HEK293 (cell line): Measurements from ENCODE around the gene FBXW5.

Experiments used
- CTCF ChIA-PET: fragments of 350-600 bp; formaldehyde crosslinking; extraction: SDS; loops from one replicate; lab custom pipeline; 2021; ENCODE audit warnings: antibody characterized with exemption; lab: Yijun Ruan, JAX
- POLR2A ChIA-PET: fragments of 300-600 bp; formaldehyde crosslinking; extraction: SDS; loops from one replicate; lab custom pipeline; 2020; ENCODE audit warnings: antibody characterized with exemption, inconsistent platforms; lab: Yijun Ruan, JAX
- H3K27ac ChIP-seq: fragments of 200-500 bp; sonication (Bioruptor generic); 2 replicates; pipeline ENCODE4 v1.5.1; 2014; ENCODE audit warnings: low read depth, low read length, control low read depth, inconsistent platforms; ENCODE audit errors: extremely low read depth
- H3K36me3 ChIP-seq, 2 experiments: fragments of 200-500 bp in 1 of 2; sonication (Bioruptor generic) in 1 of 2; 1 replicate in 1 of 2; 2 replicates in 1 of 2; pipeline ENCODE4 v1.5.1; 2014 to 2017; ENCODE audit warnings: inconsistent platforms in 2 of 2, low read length in 2 of 2; ENCODE audit not compliant: control insufficient read depth in 2 of 2, insufficient read depth in 1 of 2
- H3K4me1 ChIP-seq: fragments of 200-500 bp; sonication (Bioruptor generic); 2 replicates; pipeline ENCODE4 v1.5.1; 2014; ENCODE audit warnings: mild to moderate bottlenecking, low read length, inconsistent platforms; ENCODE audit not compliant: control insufficient read depth, insufficient read depth
- H3K4me3 ChIP-seq: 2 replicates; pipeline ENCODE4 v1.5.1; 2011; ENCODE audit warnings: low read depth, mild to moderate bottlenecking, control low read depth, low read length, moderate library complexity
- H3K9me3 ChIP-seq: fragments of 200-500 bp; sonication (Bioruptor generic); 2 replicates; pipeline ENCODE4 v1.5.1; 2014; ENCODE audit warnings: low read depth, low read length, inconsistent platforms; ENCODE audit not compliant: control insufficient read depth, insufficient read depth
- BCL11A ChIP-seq: fragments of 450-650 bp; formaldehyde crosslinking; IDR thresholded peaks from 2 replicates; pipeline ENCODE4 v1.5.1; 2016; ENCODE audit warnings: low read depth, missing biosample characterization, missing genetic modification characterization
- EGR2 ChIP-seq: fragments of 450-650 bp; formaldehyde crosslinking; IDR thresholded peaks from 2 replicates; pipeline ENCODE4 v1.5.1; 2016; ENCODE audit warnings: low read depth, missing biosample characterization, missing genetic modification characterization
- GLIS1 ChIP-seq: fragments of 450-650 bp; formaldehyde crosslinking; IDR thresholded peaks from 2 replicates; pipeline ENCODE4 v1.5.1; 2016; ENCODE audit warnings: missing biosample characterization, missing genetic modification characterization
- IKZF3 ChIP-seq: fragments of 450-650 bp; IDR thresholded peaks from 2 replicates; pipeline ENCODE4 v1.5.0; 2018; ENCODE audit warnings: missing biosample characterization, mild to moderate bottlenecking, missing genetic modification characterization, moderate library complexity
- KLF16 ChIP-seq: fragments of 450-650 bp; formaldehyde crosslinking; IDR thresholded peaks from 2 replicates; pipeline ENCODE4 v1.5.1; 2017; ENCODE audit warnings: missing biosample characterization, missing genetic modification characterization
- SETDB1 ChIP-seq: IDR thresholded peaks from one replicate; pipeline ENCODE4 v1.6.1; 2017; ENCODE audit warnings: mild to moderate bottlenecking, low read length, moderate library complexity, mixed read lengths; ENCODE audit not compliant: insufficient read length
- TCF7L2 ChIP-seq: IDR thresholded peaks from 2 replicates; pipeline ENCODE4 v1.6.1; 2011; ENCODE audit warnings: low read depth, mild to moderate bottlenecking, inconsistent platforms, low read length, moderate library complexity, borderline replicate concordance
- YY2 ChIP-seq: fragments of 450-650 bp; formaldehyde crosslinking; IDR thresholded peaks from 2 replicates; pipeline ENCODE4 v1.5.1; 2016; ENCODE audit warnings: missing biosample characterization, missing genetic modification characterization
- ZBTB20 ChIP-seq: fragments of 450-650 bp; formaldehyde crosslinking; IDR thresholded peaks from 2 replicates; pipeline ENCODE4 v1.5.1; 2016; ENCODE audit warnings: missing biosample characterization, missing genetic modification characterization
- ZFHX2 ChIP-seq: fragments of 450-650 bp; formaldehyde crosslinking; conservative IDR thresholded peaks from 2 replicates; pipeline ENCODE4 v1.5.1; 2016; ENCODE audit warnings: missing biosample characterization, missing genetic modification characterization
- ZFP69B ChIP-seq: fragments of 450-650 bp; formaldehyde crosslinking; IDR thresholded peaks from 2 replicates; pipeline ENCODE4 v1.5.1; 2016; ENCODE audit warnings: missing biosample characterization, missing genetic modification characterization
- ZNF221 ChIP-seq: fragments of 450-650 bp; formaldehyde crosslinking; IDR thresholded peaks from 2 replicates; pipeline ENCODE4 v1.5.1; 2017; ENCODE audit warnings: missing biosample characterization, missing genetic modification characterization, borderline replicate concordance
- ZNF223 ChIP-seq: fragments of 450-650 bp; formaldehyde crosslinking; IDR thresholded peaks from 2 replicates; pipeline ENCODE4 v1.5.1; 2016; ENCODE audit warnings: missing biosample characterization, missing genetic modification characterization
- ZNF366 ChIP-seq: fragments of 450-650 bp; formaldehyde crosslinking; conservative IDR thresholded peaks from 2 replicates; pipeline ENCODE4 v1.5.1; 2016; ENCODE audit warnings: missing biosample characterization, missing genetic modification characterization
- ZNF549 ChIP-seq: fragments of 450-650 bp; IDR thresholded peaks from 2 replicates; pipeline ENCODE4 v1.5.1; 2018; ENCODE audit warnings: missing biosample characterization, missing genetic modification characterization, mild to moderate bottlenecking, inconsistent platforms, moderate library complexity
- ZNF558 ChIP-seq: fragments of 450-650 bp; formaldehyde crosslinking; IDR thresholded peaks from 2 replicates; pipeline ENCODE4 v1.5.1; 2016; ENCODE audit warnings: missing biosample characterization, missing genetic modification characterization
- ZNF560 ChIP-seq: fragments of 450-650 bp; formaldehyde crosslinking; IDR thresholded peaks from 2 replicates; pipeline ENCODE4 v1.5.1; 2017; ENCODE audit warnings: missing biosample characterization, missing genetic modification characterization, borderline replicate concordance
- ZNF660 ChIP-seq: fragments of 450-650 bp; IDR thresholded peaks from 2 replicates; pipeline ENCODE4 v1.5.1; 2018; ENCODE audit warnings: missing biosample characterization, mild to moderate bottlenecking, missing genetic modification characterization
- ZNF830 ChIP-seq: fragments of 450-650 bp; IDR thresholded peaks from 2 replicates; pipeline ENCODE4 v1.5.0; 2018; ENCODE audit warnings: missing biosample characterization, missing genetic modification characterization, low read depth, mild to moderate bottlenecking, moderate library complexity
- ZSCAN4 ChIP-seq: fragments of 450-650 bp; formaldehyde crosslinking; IDR thresholded peaks from 2 replicates; pipeline ENCODE4 v1.5.1; 2017; ENCODE audit warnings: missing biosample characterization, missing genetic modification characterization
- TF ChIP-seq, protein P1 (sequence below): fragments of 450-650 bp; IDR thresholded peaks from 2 replicates; pipeline ENCODE4 v1.5.1; 2018; ENCODE audit warnings: missing biosample characterization, mild to moderate bottlenecking, missing genetic modification characterization
- TF ChIP-seq, protein P2 (sequence below): fragments of 450-650 bp; formaldehyde crosslinking; IDR thresholded peaks from 2 replicates; pipeline ENCODE4 v1.5.1; 2016; ENCODE audit warnings: missing biosample characterization, missing genetic modification characterization
- TF ChIP-seq, protein P3 (sequence below): sonication (generic); formaldehyde crosslinking; IDR thresholded peaks from 2 replicates; pipeline ENCODE4 v1.8.1; 2022; ENCODE audit warnings: mild to moderate bottlenecking, moderate library complexity, missing genetic modification reagents

Gene FBXW5

DNA sequence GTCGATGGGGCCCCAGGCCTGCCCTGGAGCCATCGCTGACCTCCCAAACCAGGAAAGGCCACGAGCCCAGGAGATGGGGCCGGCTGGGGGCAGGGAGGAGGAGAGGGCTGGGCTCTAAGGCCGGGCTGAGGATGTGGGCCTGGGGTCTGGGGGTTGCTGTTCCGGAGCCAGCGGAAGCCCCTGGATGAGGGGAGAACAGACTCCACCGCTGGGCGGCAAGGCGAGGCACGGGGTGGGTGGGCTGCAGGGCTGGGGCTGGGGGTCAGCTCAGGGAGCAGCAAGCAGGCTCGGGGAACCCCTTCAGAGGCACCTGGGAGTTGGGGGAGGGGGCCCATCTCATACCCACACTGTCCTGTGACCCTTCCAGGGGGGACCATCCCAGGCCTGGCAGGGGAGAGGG is 19.2 kb upstream of the FBXW5 start (continued):
- TF ChIP-seq, protein P1, sequence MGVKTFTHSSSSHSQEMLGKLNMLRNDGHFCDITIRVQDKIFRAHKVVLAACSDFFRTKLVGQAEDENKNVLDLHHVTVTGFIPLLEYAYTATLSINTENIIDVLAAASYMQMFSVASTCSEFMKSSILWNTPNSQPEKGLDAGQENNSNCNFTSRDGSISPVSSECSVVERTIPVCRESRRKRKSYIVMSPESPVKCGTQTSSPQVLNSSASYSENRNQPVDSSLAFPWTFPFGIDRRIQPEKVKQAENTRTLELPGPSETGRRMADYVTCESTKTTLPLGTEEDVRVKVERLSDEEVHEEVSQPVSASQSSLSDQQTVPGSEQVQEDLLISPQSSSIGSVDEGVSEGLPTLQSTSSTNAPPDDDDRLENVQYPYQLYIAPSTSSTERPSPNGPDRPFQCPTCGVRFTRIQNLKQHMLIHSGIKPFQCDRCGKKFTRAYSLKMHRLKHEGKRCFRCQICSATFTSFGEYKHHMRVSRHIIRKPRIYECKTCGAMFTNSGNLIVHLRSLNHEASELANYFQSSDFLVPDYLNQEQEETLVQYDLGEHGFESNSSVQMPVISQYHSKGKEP (tag by site-specific recombination): no peak
- TF ChIP-seq, protein P2, sequence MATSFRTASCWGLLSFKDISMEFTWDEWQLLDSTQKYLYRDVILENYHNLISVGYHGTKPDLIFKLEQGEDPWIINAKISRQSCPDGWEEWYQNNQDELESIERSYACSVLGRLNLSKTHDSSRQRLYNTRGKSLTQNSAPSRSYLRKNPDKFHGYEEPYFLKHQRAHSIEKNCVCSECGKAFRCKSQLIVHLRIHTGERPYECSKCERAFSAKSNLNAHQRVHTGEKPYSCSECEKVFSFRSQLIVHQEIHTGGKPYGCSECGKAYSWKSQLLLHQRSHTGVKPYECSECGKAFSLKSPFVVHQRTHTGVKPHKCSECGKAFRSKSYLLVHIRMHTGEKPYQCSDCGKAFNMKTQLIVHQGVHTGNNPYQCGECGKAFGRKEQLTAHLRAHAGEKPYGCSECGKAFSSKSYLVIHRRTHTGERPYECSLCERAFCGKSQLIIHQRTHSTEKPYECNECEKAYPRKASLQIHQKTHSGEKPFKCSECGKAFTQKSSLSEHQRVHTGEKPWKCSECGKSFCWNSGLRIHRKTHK: no peak

DNA sequence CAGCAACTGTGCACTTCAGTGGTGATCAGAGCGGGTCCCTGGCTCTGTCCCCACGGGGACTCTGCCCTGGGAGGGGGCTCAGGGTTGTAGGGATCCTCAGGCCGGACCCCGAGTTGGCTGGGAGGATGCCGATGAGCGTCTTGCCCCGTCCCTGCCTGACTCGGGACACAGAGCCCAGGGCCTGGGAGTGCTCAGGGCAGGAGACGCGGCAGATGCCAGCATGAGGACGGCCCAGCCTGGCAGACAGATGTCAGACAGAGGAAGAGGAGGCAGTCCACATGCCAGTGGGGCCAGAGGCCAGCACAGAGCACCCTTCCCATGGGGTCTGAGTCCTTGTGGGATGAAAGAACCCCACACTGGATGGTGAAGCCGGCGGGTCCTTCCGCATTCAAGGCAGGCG is 18.8 kb upstream of the FBXW5 start:
- CTCF ChIA-PET: interaction anchor here (1.0 to 2.1 kb wide), 2 partner anchors 16 to 180 kb away, joined by 3 to 9 read pairs; no protein-coding TSS in a partner anchor
- H3K4me1 ChIP-seq: no peaks in the 10 kb centered on the region
- no peaks in the 10 kb centered on the region for H3K36me3 ChIP-seq
- POLR2A ChIA-PET: no interaction called here
- peak; percentile 52 for TF ChIP-seq ZBTB20
- 0 out of 2 replicates have a peak, but pooled peaks have one; percentile 0 for TF ChIP-seq ZFP69B (tag by site-specific recombination)
- TF ChIP-seq IKZF3 (tag by site-specific recombination): no peak
- no peak for TF ChIP-seq BCL11A (tag by site-specific recombination)
- no peak overlapping the region for H3K27ac ChIP-seq
- no peak overlapping the region for H3K4me3 ChIP-seq
- H3K9me3 ChIP-seq: no peaks in the 10 kb centered on the region

DNA sequence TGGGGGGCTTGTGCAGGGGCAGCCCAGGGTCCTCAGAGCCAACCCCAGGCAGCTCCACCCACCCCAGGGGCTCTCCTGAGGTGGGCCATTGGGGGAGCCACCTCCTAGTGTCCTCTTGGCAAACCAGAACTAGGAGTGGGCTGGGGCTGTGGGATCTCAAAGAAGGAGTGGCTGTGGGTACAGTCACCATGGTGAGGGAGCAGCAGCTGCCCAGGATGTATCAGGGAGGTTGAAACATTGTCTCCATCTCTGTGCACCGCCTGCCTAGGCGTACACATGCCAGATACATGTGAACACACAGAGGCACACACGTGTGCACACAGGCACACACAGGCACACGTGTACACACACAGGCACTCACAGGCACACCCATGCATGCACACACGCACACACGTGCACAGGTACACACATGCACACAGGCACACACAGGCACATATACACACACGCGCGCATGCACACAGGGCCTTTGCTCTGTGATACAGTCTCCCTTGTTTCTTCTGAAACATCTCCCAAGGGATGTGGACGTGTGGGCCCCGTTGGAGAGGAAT is 18.2 kb upstream of the FBXW5 start:
- POLR2A ChIA-PET: no interaction called here
- no peaks in the 10 kb centered on the region for H3K4me1 ChIP-seq
- no peaks in the 10 kb centered on the region for H3K36me3 ChIP-seq
- H3K9me3 ChIP-seq: no peaks in the 10 kb centered on the region
- CTCF ChIA-PET: interaction anchor here (0.7 to 2.1 kb wide), 3 partner anchors 15 to 180 kb away, joined by 3 to 9 read pairs (median 3); no protein-coding TSS in a partner anchor
- no peak overlapping the region for H3K27ac ChIP-seq
- peak; percentile 48; the same call in 1 of the 2 replicates for TF ChIP-seq ZFP69B (tag by site-specific recombination)
- 0 out of 2 replicates have a peak, but pooled peaks have one; percentile 7 for TF ChIP-seq ZFHX2 (tag by site-specific recombination)
- TF ChIP-seq EGR2 (tag by site-specific recombination): 0 out of 2 replicates have a peak, but pooled peaks have one; percentile 9
- TF ChIP-seq SETDB1: no peak
- peak; percentile 94 for TF ChIP-seq ZSCAN4 (tag by site-specific recombination)
- no peak overlapping the region for H3K4me3 ChIP-seq

GRCh38 chr9:136962163-136962562 is 17.6 kb upstream of the FBXW5 start:
- no peaks in the 10 kb centered on the region for H3K36me3 ChIP-seq
- POLR2A ChIA-PET: interaction anchor here (1.6 kb wide), 1 partner anchor 30 kb away, joined by 4 read pairs; the partner anchor contains the start of gene PAXX
- CTCF ChIA-PET: interaction anchor here (0.7 to 2.1 kb wide), 3 partner anchors 14 to 161 kb away, joined by 3 to 9 read pairs (median 4); no protein-coding TSS in a partner anchor

More at GRCh38 chr9:136962163-136962562, 17.6 kb upstream of the FBXW5 start:
- no peaks in the 10 kb centered on the region for H3K9me3 ChIP-seq
- H3K4me3 ChIP-seq: no peak overlapping the region
- no peak overlapping the region for H3K27ac ChIP-seq
- no peaks in the 10 kb centered on the region for H3K4me1 ChIP-seq
- TF ChIP-seq KLF16 (tag by site-specific recombination) (no peak), ZNF660 (tag by site-specific recombination) (no peak), TCF7L2 (no peak), ZNF223 (no peak), YY2 (tag by site-specific recombination) (no peak), ZNF221 (no peak), ZNF549 (no peak), IKZF3 (tag by site-specific recombination) (no peak), ZNF830 (tag by site-specific recombination) (no peak), ZNF560 (tag by site-specific recombination) (no peak), ZNF366 (tag by site-specific recombination) (no peak), ZNF558 (no peak), GLIS1 (tag by site-specific recombination) (no peak)
- TF ChIP-seq, protein P3, sequence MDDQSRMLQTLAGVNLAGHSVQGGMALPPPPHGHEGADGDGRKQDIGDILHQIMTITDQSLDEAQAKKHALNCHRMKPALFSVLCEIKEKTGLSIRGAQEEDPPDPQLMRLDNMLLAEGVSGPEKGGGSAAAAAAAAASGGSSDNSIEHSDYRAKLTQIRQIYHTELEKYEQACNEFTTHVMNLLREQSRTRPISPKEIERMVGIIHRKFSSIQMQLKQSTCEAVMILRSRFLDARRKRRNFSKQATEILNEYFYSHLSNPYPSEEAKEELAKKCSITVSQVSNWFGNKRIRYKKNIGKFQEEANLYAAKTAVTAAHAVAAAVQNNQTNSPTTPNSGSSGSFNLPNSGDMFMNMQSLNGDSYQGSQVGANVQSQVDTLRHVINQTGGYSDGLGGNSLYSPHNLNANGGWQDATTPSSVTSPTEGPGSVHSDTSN: no peak
